Right lobe of liver (tissue), 6 donors: Measurements from ENCODE around the gene B3GNT8. TPM values are rescaled to one million over a fixed set of nuclear protein-coding genes. Genes with fewer than 3 reads are reported as not detected.
A peak's percentile ranks its signal among the peaks of the same experiment; 100 is the strongest.

Source experiments
- ATAC-seq, 4 donors: fragments of 200-7000 bp; cut with Tn5 transposase; one replicate each; pipeline ENCODE4 v1.9.1; 2020; ENCODE audit warnings: mild to moderate bottlenecking in 4 of 4, moderate library complexity in 4 of 4
- DNase-seq, 3 donors: peaks; one replicate each; pipeline ENCODE4 v3.0.0-alpha.2; 2020
- H3K27ac ChIP-seq, 3 donors: fragments of 200-600 bp; one replicate each; pipeline ENCODE4 v1.8.0; 2022
- H3K27me3 ChIP-seq, 2 donors: fragments of 200-600 bp; one replicate each; pipeline ENCODE4 v1.8.0; 2022
- H3K36me3 ChIP-seq, 4 donors: fragments of 200-600 bp; sonication (generic) in 1 of 4; one replicate each; pipeline versions ENCODE4 v1.5.1 to v1.8.0; 2017 to 2022; ENCODE audit warnings: control low read depth in 1 of 4
- H3K4me1 ChIP-seq, 4 donors: fragments of 200-600 bp; sonication (generic) in 1 of 4; one replicate each; pipeline versions ENCODE4 v1.5.1 to v1.8.0; 2017 to 2022; ENCODE audit warnings: control low read depth in 1 of 4
- H3K4me3 ChIP-seq, 3 donors: fragments of 200-600 bp; one replicate each; pipeline ENCODE4 v1.8.0; 2022
- H3K9me3 ChIP-seq, 4 donors: fragments of 200-600 bp; sonication (generic) in 1 of 4; one replicate each; pipeline versions ENCODE4 v1.5.1 to v1.8.0; 2017 to 2022; ENCODE audit warnings: control low read depth in 1 of 4
- POLR2A ChIP-seq: fragments of 450-650 bp; IDR thresholded peaks from one replicate; pipeline ENCODE4 v1.6.1; 2017; ENCODE audit warnings: antibody characterized with exemption, mild to moderate bottlenecking
- WGBS: methylation state at CpG from one replicate; pipeline ENCODE4 v1.1.6; 2018; ENCODE audit warnings: low coverage, low lambda C conversion rate; ENCODE audit not compliant: insufficient coverage; ENCODE audit errors: missing lambda C conversion rate; 5-methylcytosine and 5-hydroxymethylcytosine counted together
- intact Hi-C, 2 donors: fragments of 100-400 bp; cut with DNase I; formaldehyde crosslinking; loops; one replicate each; pipeline versions ENCODE4 v1.11.2 to v1.14.1; 2022
- total RNA-seq, 6 experiments: library from RNA; depleted of rRNA in 2 of 6; stranded (reverse); fragments of >200 nt in 2 of 6; fragmentation: NEBNext Ultra II Directional in 3 of 6; extraction: Animal tissue kit (Norgen Biotek cat#: 25700) in 3 of 6; gene quantifications; one replicate each; pipeline versions ENCODE4 v1.1.0 to v1.2.4, GENCODE V29; 2016 to 2023
- TF ChIP-seq, protein P1 (sequence below), 4 donors: fragments of 200-600 bp in 3 of 4; fragments of 450-650 bp in 1 of 4; IDR thresholded peaks; one replicate each; pipeline versions ENCODE4 v1.5.1 to v1.8.0; 2016 to 2022; ENCODE audit warnings: antibody characterized with exemption in 4 of 4, mild to moderate bottlenecking in 2 of 4
- donor health status: DM: no; HTN: yes; CAD: no.
- donor health status: DM: no; HTN: no; CAD: no.
- donor health status: DM: no; HTN: no; CAD: no.
- donor health status: DM: no; HTN: yes; CAD: no.
- donor health status: DM: no; HTN: yes; CAD: no.

The B3GNT8 gene
- total RNA-seq, 6 experiments from 2014 or later = 0.50 to 1.2 (median 0.63) TPM

DNA sequence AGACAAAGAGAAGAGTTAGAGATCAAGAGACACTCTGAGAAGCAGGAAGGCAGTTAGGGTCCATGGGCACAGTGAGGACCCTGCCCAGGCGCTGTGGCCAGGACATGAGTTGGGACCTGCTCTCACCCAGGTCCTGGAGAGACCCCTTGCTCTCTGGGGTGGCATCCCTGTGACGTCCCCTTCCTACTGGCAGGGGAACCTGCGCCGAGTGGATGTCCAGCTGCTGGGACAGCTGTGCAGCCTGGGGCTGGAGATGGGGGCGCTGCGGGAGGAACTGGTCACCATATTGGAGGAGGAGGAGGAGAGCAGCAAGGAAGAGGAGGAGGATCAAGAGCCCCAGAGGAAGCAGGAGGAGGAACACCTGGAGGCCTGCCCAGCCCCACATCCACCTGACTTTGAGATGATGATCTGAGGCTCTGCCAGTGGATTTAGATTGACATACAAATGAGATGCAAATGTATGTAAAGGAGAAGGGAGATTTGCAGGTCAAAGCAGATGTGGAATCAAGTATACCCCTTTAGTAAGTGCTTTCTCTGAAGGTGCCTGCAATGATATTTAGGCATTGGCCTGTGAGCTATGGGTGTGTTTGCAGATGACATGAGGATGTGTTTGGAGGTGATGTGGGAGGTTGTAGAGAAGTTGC is 16.8 kb upstream of the B3GNT8 start:
- TF ChIP-seq, protein P1, sequence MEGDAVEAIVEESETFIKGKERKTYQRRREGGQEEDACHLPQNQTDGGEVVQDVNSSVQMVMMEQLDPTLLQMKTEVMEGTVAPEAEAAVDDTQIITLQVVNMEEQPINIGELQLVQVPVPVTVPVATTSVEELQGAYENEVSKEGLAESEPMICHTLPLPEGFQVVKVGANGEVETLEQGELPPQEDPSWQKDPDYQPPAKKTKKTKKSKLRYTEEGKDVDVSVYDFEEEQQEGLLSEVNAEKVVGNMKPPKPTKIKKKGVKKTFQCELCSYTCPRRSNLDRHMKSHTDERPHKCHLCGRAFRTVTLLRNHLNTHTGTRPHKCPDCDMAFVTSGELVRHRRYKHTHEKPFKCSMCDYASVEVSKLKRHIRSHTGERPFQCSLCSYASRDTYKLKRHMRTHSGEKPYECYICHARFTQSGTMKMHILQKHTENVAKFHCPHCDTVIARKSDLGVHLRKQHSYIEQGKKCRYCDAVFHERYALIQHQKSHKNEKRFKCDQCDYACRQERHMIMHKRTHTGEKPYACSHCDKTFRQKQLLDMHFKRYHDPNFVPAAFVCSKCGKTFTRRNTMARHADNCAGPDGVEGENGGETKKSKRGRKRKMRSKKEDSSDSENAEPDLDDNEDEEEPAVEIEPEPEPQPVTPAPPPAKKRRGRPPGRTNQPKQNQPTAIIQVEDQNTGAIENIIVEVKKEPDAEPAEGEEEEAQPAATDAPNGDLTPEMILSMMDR (IDR thresholded peaks at IDR 0.05) = no peak
- TF ChIP-seq POLR2A = no peak
- intact Hi-C loops = no loop called here
- peak in 2 of 3 donors; percentile 40 to 42 for DNase-seq
- H3K4me3 ChIP-seq = no peak overlapping the region
- no peaks in the 10 kb centered on the region for H3K27me3 ChIP-seq
- H3K4me1 ChIP-seq = peaks cover 0 to 4% (median 2%) of the 10 kb centered on the region in 4 donors
- 40% methylated on average over 1 of the region's 6 CpGs for WGBS
- H3K27ac ChIP-seq = no peak overlapping the region
- H3K36me3 ChIP-seq = no peaks in the 10 kb centered on the region
- H3K9me3 ChIP-seq = no peaks in the 10 kb centered on the region
- ATAC-seq = no peak

DNA sequence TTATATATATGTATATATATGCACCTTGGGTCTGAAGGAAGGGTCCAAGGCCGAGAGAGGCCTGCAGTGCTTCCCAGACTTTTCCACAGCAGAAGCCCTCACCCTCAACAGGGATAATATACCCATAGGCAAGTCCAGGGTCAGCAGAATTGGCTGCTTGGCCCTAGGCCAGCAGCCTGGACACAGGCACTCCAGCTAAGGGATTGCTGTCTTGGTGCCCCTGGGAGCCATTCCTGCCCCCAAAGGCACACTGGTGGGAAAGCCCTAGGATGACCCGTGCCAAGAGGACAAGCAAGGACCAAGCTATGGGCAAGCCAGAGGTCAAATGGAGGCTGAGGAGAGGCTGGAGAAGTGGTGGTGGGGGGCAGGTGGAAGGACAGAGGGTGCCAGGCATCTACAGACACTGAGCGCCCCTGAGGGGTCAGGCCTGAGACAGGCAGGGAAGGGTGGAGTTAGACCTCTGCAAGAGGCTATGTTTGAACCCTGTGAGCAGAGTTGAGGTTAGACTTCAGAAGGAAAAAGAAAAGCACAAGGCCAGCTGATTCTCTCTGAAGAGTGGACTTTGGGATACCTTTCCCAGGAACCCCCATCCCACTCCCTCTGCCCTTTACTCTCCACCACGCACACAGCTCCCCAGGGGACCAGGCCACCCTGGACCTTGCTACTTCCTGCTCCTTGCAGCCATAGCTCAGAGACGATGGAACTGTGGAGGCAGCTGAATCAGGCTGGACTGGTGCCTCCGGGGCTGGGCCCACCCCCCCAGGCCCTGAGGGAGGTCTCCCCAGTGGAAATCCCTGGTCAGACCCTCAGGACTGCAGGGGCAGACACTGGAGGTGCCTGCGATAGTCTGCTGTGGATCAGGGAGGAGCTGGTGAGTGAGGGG is 15.5 kb upstream of the B3GNT8 start, which contains the start of gene ERICH4:
ERICH4 (plus strand) TSS at position 684 of the 883 bp plus-strand sequence; CDS start at position 698, 14 bp downstream.
- no peak for TF ChIP-seq POLR2A
- TF ChIP-seq, protein P1 (IDR thresholded peaks at IDR 0.05) = no peak
- Histone ChIP-seq H3K36me3 (no peaks in the 10 kb centered on the region), H3K27ac (no peak within 1 kb of the TSS), H3K4me1 (peaks cover 0 to 8% (median 3%) of the 10 kb centered on the region in 4 donors), H3K9me3 (no peaks in the 10 kb centered on the region), H3K27me3 (no peaks in the 10 kb centered on the region), H3K4me3 (no peak within 1 kb of the TSS)
- intact Hi-C loops = no loop called here
- ATAC-seq = no peak
- 55% methylated on average over 6 of the region's 7 CpGs for WGBS
- DNase-seq = peak in 2 of 3 donors; percentile 39 to 42

DNA sequence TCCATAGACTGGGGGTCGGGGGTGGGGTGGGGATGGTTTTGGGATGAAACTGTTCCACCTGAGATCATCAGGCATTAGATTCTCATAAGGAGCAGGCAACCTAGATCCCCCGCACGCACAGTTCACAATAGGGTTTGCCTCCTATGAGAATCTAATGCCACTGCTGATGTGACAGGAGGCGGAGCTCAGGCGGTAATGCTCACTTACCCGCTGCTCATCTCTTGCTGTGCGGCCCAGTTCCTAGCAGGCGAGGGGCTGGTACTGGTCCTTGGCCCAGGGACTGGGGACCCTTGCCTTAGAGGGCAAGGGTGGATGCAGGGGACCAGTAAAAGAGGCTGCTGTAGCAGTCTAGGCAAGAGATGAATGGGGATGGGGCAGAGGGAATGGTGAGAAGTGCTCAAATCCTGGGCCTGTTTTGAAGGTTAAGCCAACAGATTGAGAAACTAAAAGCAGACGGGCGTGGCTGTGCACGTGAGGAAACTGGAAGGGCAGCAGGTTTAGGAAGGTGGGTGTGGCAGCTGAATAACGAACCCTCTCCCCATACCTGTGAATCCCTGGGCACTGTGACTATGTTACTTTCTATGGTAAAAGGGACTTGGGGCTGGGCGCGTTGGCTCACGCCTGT is 14.3 kb upstream of the B3GNT8 start:
- TF ChIP-seq, protein P1 (IDR thresholded peaks at IDR 0.05) = no peak
- TF ChIP-seq POLR2A = no peak

DNA sequence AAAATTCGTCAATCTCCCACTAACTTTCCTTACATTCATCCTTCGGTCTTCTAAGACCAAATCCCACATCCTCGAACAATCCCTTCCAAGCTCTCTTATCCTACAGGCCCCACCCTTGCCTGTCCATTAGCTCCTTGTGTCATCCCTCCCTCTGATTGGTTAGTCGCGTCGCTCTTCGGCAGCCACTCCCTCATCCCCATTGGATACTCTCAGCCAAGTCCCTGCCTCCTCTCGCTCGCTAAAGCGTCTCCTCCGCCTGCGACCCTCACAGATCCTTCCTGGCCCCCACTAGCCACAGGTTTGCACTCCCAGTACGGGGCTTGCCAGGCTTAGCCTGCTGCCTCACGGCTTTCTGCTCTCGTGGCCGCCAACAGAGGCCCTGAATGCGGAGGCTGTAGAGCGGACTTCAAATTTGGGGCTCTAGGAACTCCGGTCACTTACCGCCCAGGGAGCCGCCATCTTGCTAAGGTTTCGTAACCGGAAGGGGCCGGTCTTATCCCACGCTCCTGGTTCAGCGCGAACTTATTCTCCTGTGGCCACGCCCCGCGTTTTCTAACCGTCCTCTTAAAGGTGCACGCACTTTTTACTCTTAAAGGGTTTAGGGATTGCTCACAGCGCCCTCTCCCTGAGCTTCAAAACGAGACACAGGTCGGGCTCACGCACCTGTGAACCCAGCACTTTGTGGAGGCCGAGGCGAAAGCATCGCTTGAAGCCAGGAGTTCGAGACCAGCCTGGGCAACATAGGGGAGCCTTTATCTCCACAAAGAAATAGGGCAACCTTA is 12.5 kb upstream of the B3GNT8 start, which contains the start of gene DMAC2:
DMAC2 (minus strand) TSS at position 472 of the 782 bp plus-strand sequence; CDS start at position 459, 13 bp downstream.
- DNase-seq = peak; percentile 96 to 97 (median 96)
- peak; percentile 68 for TF ChIP-seq POLR2A
- TF ChIP-seq, protein P1 (IDR thresholded peaks at IDR 0.05) = peak; percentile 30 to 56 (median 46)
- Histone ChIP-seq H3K36me3 (no peaks in the 10 kb centered on the region), H3K9me3 (no peaks in the 10 kb centered on the region), H3K27ac (peak within 1 kb of the TSS; percentile 77 to 90 (median 79)), H3K4me1 (peaks cover 0 to 8% (median 3%) of the 10 kb centered on the region in 4 donors), H3K27me3 (no peaks in the 10 kb centered on the region), H3K4me3 (peak within 1 kb of the TSS; percentile 57 to 97 (median 93))
- intact Hi-C loops = no loop called here
- WGBS = under 1% methylated on average over 34 of the region's 40 CpGs
- peak; percentile 95 to 97 (median 96) for ATAC-seq

More for the DNA sequence above, 14.3 kb upstream of the B3GNT8 start:
- WGBS = 80% methylated on average over 4 of the region's 15 CpGs
- H3K4me3 ChIP-seq = no peak overlapping the region
- peaks cover 0 to 8% (median 3%) of the 10 kb centered on the region in 4 donors for H3K4me1 ChIP-seq
- DNase-seq = peak in 2 of 3 donors; percentile 33 to 41
- no peak overlapping the region for H3K27ac ChIP-seq
- H3K36me3 ChIP-seq = no peaks in the 10 kb centered on the region
- H3K27me3 ChIP-seq = no peaks in the 10 kb centered on the region
- no peaks in the 10 kb centered on the region for H3K9me3 ChIP-seq
- intact Hi-C loops = no loop called here
- no peak for ATAC-seq
